SKM-1 treated with dmso at 0.1 percent for 144 hours (cell line): ENCODE data around the gene GALNT11.
A peak's percentile ranks its signal among the peaks of the same experiment; 100 is the strongest.
"Not testable (repeated sequence)": the region's sequence is repeated elsewhere in the genome, so short reads cannot be mapped to it uniquely, and the experiment has no call there.

Experiments used
- DNase-seq: peaks from one replicate; lab custom pipeline; 2025; ENCODE audit not compliant: unreplicated experiment; lab: John Stamatoyannopoulos, UW

GALNT11 gene

GRCh38 chr7:152027491-152028365 lies 2.3 kb downstream of the GALNT11 start:
- not testable (repeated sequence) for DNase-seq

- peak; percentile 6 for DNase-seq
These were observed 4.6 kb downstream of the GALNT11 start for GRCh38 chr7:152030059-152030458.

- DNase-seq = not testable (repeated sequence)
These were observed 5.2 kb downstream of the GALNT11 start for GRCh38 chr7:152030639-152031038.

DNA sequence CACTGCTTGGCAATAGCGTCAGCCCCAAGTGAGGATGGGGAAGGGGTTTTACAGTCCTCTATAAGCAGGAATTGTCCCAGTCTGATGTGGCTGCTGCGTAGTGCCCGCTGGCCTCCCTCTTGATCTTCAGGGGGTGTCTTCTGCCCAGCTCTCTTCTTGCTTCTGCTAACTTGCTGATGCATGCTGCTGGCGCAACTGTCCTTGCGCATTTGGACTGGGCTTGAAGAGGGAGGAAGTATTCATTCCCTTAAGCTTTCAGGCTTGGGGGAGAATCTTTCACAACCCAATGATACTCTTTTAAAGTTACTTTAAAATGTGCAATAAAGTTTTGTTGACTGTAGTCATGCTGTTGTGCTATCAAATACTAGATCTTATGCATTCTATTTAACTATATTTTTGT lies 10.3 kb downstream of the GALNT11 start:
- no peak for DNase-seq

- DNase-seq = not testable (repeated sequence)
These were observed 12.9 kb downstream of the GALNT11 start for GRCh38 chr7:152038410-152038809.

GRCh38 chr7:152043086-152043485 lies 17.6 kb downstream of the GALNT11 start:
- not testable (repeated sequence) for DNase-seq

DNA sequence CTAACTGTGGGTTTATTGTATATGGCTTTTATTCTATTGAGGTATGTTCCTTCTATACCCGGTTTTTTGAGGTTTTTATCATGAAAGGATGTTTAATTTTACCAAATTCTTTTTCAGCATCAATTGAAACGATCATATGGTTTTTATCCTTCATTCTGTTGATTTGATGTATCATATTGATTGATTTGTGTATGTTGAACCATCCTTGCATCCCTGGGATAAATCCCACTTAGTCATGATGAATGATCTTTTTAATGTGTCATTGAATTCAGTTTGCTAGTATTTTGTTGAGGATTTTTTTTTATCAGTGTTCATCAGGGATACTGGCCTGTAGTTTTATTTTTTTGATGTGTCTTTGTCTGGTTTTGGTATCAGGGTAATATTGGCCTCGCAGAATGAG lies 19.4 kb downstream of the GALNT11 start:
- not testable (repeated sequence) for DNase-seq

- DNase-seq = no peak
These were observed 21.1 kb downstream of the GALNT11 start for GRCh38 chr7:152046531-152046930.

GRCh38 chr7:152048051-152048450 lies 22.6 kb downstream of the GALNT11 start:
- no peak for DNase-seq

DNA sequence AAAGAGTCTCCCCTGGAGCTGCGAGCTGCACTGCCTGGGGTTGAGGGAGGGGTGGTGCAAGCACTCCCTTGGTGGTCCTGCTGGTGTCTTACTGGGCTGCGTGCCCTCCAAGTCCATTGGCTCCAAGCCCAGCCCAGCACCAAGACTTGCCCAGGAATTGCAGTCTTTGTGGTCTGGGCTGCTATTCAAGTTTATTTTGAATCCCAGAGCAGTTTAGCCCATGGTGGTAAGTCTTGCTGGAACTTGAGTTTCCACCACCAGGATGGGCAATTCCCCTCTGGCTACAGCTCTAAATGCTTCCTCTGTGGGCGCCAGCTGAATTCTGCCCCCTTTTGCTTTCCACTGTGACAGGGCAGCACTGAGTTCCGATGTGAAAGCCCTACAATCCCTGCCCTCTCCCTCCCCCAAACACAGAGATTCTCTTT lies 25.1 kb downstream of the GALNT11 start:
- no peak for DNase-seq

DNA sequence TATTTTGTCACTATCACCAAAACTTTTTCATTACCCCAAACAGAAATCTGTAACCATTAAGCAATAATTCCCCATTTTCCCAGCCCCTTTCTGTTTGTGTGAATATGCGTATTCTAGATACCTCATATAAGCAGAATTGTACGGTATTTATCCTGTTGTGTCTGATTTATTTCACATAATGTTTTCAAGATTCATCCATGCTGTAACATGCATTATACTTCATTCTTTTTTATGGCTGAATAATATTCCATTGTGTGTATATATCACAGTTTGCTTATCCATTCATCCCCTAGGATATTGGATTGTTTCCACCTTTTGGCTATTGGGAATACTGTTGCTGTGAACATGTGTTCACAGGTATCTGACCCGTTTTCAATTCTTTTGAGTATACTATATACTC lies 26.5 kb downstream of the GALNT11 start:
- DNase-seq = no peak

GRCh38 chr7:152052771-152053170 lies 27.3 kb downstream of the GALNT11 start:
- no peak for DNase-seq

- DNase-seq = no peak
These were observed 29.1 kb downstream of the GALNT11 start for GRCh38 chr7:152054367-152055230.

GRCh38 chr7:152056621-152057274 lies 31.3 kb downstream of the GALNT11 start:
- no peak for DNase-seq

GRCh38 chr7:152059311-152059710 lies 33.8 kb downstream of the GALNT11 start:
- no peak for DNase-seq

DNA sequence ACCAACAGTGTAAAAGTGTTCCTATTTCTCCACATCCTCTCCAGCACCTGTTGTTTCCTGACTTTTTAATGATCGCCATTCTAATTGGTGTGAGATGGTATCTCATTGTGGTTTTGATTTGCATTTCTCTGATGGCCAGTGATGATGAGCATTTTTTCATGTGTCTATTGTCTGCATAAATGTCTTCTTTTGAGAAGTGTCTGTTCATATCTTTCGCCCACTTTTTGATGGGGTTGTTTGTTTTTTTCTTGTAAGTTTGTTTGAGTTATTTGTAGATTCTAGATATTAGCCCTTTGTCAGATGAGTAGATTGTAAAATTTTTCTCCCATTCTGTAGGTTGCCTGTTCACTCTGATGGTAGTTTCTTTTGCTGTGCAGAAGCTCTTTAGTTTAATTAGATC lies 35.6 kb downstream of the GALNT11 start:
- DNase-seq = not testable (repeated sequence)

GRCh38 chr7:152063192-152063591 lies 37.7 kb downstream of the GALNT11 start:
- DNase-seq = not testable (repeated sequence)

DNA sequence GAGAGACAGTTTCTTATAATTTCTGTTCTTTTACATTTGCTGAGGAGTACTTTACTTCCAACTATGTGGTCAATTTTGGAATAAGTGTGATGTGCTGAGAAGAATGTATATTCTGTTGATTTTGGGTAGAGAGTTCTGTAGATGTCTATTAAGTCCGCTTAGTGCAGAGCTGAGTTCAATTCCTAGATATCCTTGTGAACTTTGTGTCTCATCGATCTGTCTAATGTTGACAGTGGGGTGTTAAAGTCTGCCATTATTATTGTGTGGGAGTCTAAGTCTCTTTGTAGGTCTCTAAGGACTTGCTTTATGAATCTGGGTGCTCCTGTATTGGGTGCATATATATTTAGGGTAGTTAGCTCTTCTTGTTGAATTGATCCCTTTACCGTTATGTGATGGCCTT lies 38.3 kb downstream of the GALNT11 start:
- DNase-seq = not testable (repeated sequence)

DNA sequence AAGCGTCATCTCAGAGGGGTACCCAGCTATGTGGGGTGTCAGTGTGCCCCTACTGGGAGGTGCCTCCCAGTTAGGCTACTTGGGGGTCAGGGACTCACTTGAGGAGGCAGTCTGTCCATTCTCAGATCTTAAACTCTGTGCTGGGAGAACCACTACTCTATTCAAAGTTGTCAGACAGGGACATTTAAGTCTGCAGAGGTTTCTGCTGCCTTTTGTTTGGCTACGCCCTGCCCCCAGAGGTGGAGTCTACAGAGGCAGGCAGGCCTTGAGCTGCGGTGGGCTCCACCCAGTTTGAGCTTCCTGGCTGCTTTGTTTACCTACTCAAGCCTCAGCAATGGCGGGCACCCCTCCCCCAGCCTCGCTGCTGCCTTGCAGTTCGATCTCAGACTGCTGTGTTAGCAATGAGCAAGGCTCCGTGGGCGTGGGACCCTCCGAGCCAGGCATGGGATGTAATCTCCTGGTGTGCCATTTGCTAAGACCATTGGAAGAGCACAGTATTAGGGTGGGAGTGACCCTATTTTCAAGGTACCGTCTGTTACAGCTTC lies 40.4 kb downstream of the GALNT11 start:
- not testable (repeated sequence) for DNase-seq

DNA sequence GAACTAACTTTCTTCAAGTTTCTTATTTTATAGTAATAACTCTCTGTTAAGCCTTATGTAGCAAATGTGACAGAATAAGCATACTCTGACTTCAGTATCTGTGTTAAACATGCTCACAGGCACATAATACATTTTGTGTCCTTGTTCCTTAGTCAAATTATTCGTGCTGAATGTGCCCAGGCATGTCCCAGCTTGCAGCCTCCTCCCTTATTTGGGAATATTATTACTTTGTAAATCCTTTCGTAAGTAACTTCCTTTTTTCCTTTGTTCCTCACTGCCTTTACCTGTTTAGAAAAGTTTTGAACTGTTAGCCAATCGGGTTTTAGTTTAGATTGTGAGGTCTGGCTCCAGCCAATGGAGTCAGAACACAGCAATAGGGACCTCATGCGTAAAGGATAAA lies 46.9 kb downstream of the GALNT11 start:
- no peak for DNase-seq

DNA sequence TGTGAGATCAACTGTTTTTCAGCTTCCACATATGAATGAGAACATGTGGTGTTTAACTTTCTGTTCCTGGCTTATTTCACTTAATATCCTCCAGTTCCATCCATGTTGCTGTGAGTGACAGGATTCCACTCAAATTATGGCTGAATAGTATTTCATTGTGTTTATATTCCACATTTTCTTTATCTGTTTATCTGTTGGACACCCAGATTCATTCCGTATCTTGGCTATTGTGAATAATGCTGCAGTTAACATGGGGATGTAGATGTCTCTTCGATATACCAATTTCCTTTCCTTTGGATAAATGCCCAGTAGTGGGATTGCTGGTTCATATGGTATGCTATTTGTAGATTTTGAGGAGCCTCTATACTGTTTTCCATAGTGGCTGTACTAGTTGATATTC lies 47.9 kb downstream of the GALNT11 start:
- no peak for DNase-seq
